HepG2 (cell line): ENCODE results near the gene THOP1. TPM values are rescaled to one million over a fixed set of nuclear protein-coding genes. Genes with fewer than 3 reads are reported as not detected.

ENCODE experiments used
- ATAC-seq: fragments of 200-7000 bp; cut with Tn5 transposase; 3 replicates; pipeline ENCODE4 v1.9.1; 2020; ENCODE audit warnings: mild to moderate bottlenecking, moderate library complexity
- BruUV-seq: library from RNA; stranded (reverse); fragments of 400-500 nt; replicated peaks from 2 replicates; lab custom pipeline; 2021; lab: Mats Ljungman, UMichigan
- CTCF ChIA-PET: fragments of 300-600 bp; formaldehyde crosslinking; extraction: SDS; loops from one replicate; lab custom pipeline; 2021; ENCODE audit warnings: low total read pairs, inconsistent platforms, low intra/inter-chr PET ratio; lab: Yijun Ruan, JAX
- POLR2A ChIA-PET: fragments of 350-600 bp; sonication (Branson Sonifier 250); formaldehyde crosslinking; loops from one replicate; lab custom pipeline; 2020; ENCODE audit warnings: antibody characterized with exemption, inconsistent platforms; lab: Yijun Ruan, JAX
- DNase-seq: peaks from one replicate; pipeline ENCODE4 v3.0.0-alpha.2; 2015; ENCODE audit warnings: low spot score
- FAIRE-seq: peaks from 3 replicates; lab custom pipeline; 2011; peaks lifted over from hg19 to GRCh38; lab: Jason Lieb, UNC
- H2AFZ ChIP-seq: one replicate; pipeline ENCODE4 v1.6.1; 2011; ENCODE audit warnings: low read length, inconsistent platforms
- H3K27ac ChIP-seq: fragments of 300-600 bp; 3 replicates; pipeline ENCODE4 v1.8.0; 2011; ENCODE audit warnings: mixed run types, mild to moderate bottlenecking, mixed read lengths, low read length, inconsistent platforms; ENCODE audit not compliant: insufficient read depth; ENCODE audit errors: extremely low read length
- H3K27me3 ChIP-seq, 2 experiments: fragments of 200-600 bp in 1 of 2; 2 replicates in 1 of 2; 3 replicates in 1 of 2; pipeline versions ENCODE4 v1.6.0 to v1.8.0; 2011; ENCODE audit warnings: low read length in 2 of 2, mild to moderate bottlenecking in 2 of 2, moderate library complexity in 2 of 2, inconsistent platforms in 1 of 2; ENCODE audit not compliant: insufficient read depth in 2 of 2, control insufficient read depth in 1 of 2
- H3K36me3 ChIP-seq, 2 experiments: fragments of 200-600 bp in 1 of 2; replicated peaks in 1 of 2; 2 replicates in 1 of 2; 3 replicates in 1 of 2; pipeline versions ENCODE4 v1.5.1 to v1.8.0; 2011; ENCODE audit warnings: low read length in 2 of 2, inconsistent platforms in 1 of 2; ENCODE audit not compliant: insufficient read depth in 2 of 2, control insufficient read depth in 1 of 2
- H3K4me1 ChIP-seq: 2 replicates; pipeline ENCODE4 v1.5.1; 2012; ENCODE audit warnings: low read length, inconsistent platforms; ENCODE audit not compliant: insufficient read depth
- H3K4me2 ChIP-seq: 2 replicates; pipeline ENCODE4 v1.6.0; 2011; ENCODE audit warnings: low read depth, low read length, inconsistent platforms
- H3K4me3 ChIP-seq, 3 experiments: fragments of 200-600 bp in 1 of 3; sonication (generic), shearing (Covaris generic) in 1 of 3; replicated peaks in 1 of 3; 2 replicates each; pipeline ENCODE4 v1.5.1; 2011 to 2016; ENCODE audit warnings: low read length in 3 of 3, inconsistent platforms in 2 of 3, low read depth in 2 of 3, mild to moderate bottlenecking in 2 of 3, control low read depth in 1 of 3, mixed read lengths in 1 of 3; ENCODE audit not compliant: insufficient read depth in 1 of 3
- H3K79me2 ChIP-seq: one replicate; pipeline ENCODE4 v1.6.1; 2011; ENCODE audit warnings: low read length, inconsistent platforms; ENCODE audit not compliant: insufficient read depth
- H3K9ac ChIP-seq: 2 replicates; pipeline ENCODE4 v1.6.0; 2011; ENCODE audit warnings: mild to moderate bottlenecking, low read depth, low read length, inconsistent platforms; ENCODE audit not compliant: insufficient read depth
- H3K9me3 ChIP-seq: 2 replicates; pipeline ENCODE4 v1.5.1; 2012; ENCODE audit warnings: mild to moderate bottlenecking, low read length
- H4K20me1 ChIP-seq: 2 replicates; pipeline ENCODE4 v1.6.0; 2011; ENCODE audit warnings: inconsistent platforms, mild to moderate bottlenecking, low read length, moderate library complexity; ENCODE audit not compliant: insufficient read depth
- DMAP1 ChIP-seq: IDR thresholded peaks from 2 replicates; pipeline ENCODE4 v1.6.1; 2016
- EEA1 ChIP-seq: sonication (generic); formaldehyde crosslinking; IDR thresholded peaks from 2 replicates; pipeline ENCODE4 v1.5.1; 2020; ENCODE audit warnings: mild to moderate bottlenecking, missing genetic modification reagents, borderline replicate concordance
- HHEX ChIP-seq: IDR thresholded peaks from 2 replicates; pipeline ENCODE4 v1.6.1; 2016; ENCODE audit warnings: control low read depth
- HMG20B ChIP-seq: conservative IDR thresholded peaks from 2 replicates; pipeline ENCODE4 v1.6.1; 2016; ENCODE audit warnings: missing genetic modification reagents, missing compliant biosample characterization
- IKZF4 ChIP-seq: sonication (generic); formaldehyde crosslinking; IDR thresholded peaks from 2 replicates; pipeline ENCODE4 v1.5.1; 2020; ENCODE audit warnings: borderline replicate concordance, mild to moderate bottlenecking, low read depth, missing genetic modification reagents; ENCODE audit errors: not compliant biosample characterization
- MEIS1 ChIP-seq: sonication (generic); formaldehyde crosslinking; IDR thresholded peaks from 2 replicates; pipeline ENCODE4 v1.9.0; 2021; ENCODE audit warnings: mild to moderate bottlenecking, missing genetic modification reagents, moderate library complexity, borderline replicate concordance
- SATB2 ChIP-seq: sonication (generic); formaldehyde crosslinking; IDR thresholded peaks from 2 replicates; pipeline ENCODE4 v1.5.0; 2020; ENCODE audit warnings: missing genetic modification reagents
- TOE1 ChIP-seq: sonication (generic); formaldehyde crosslinking; IDR thresholded peaks from 2 replicates; pipeline ENCODE4 v1.4.0; 2020; ENCODE audit warnings: mild to moderate bottlenecking, missing genetic modification reagents
- ZBTB8A ChIP-seq: sonication (generic); formaldehyde crosslinking; IDR thresholded peaks from 2 replicates; pipeline ENCODE4 v1.4.0; 2020; ENCODE audit warnings: mild to moderate bottlenecking, low read depth, missing genetic modification reagents, borderline replicate concordance
- ZKSCAN5 ChIP-seq: sonication (generic); formaldehyde crosslinking; IDR thresholded peaks from 2 replicates; pipeline ENCODE4 v1.5.1; 2020; ENCODE audit warnings: mild to moderate bottlenecking, missing genetic modification reagents
- ZMAT5 ChIP-seq: sonication (generic); formaldehyde crosslinking; IDR thresholded peaks from 2 replicates; pipeline ENCODE4 v1.5.0; 2020; ENCODE audit warnings: mild to moderate bottlenecking, low read depth, missing genetic modification reagents, borderline replicate concordance
- ZNF225 ChIP-seq: sonication (generic); formaldehyde crosslinking; IDR thresholded peaks from 2 replicates; pipeline ENCODE4 v1.4.0; 2020; ENCODE audit warnings: mild to moderate bottlenecking, missing genetic modification reagents
- ZNF296 ChIP-seq: sonication (generic); formaldehyde crosslinking; conservative IDR thresholded peaks from 2 replicates; pipeline ENCODE4 v1.5.0; 2020; ENCODE audit warnings: mild to moderate bottlenecking, missing genetic modification reagents
- ZNF367 ChIP-seq: sonication (generic); formaldehyde crosslinking; IDR thresholded peaks from 2 replicates; pipeline ENCODE4 v1.4.0; 2020; ENCODE audit warnings: missing genetic modification reagents, borderline replicate concordance
- ZNF567 ChIP-seq: sonication (generic); formaldehyde crosslinking; IDR thresholded peaks from 2 replicates; pipeline ENCODE4 v1.8.1; 2023; ENCODE audit warnings: mild to moderate bottlenecking, missing genetic modification reagents, borderline replicate concordance
- ZNF574 ChIP-seq: sonication (generic); formaldehyde crosslinking; IDR thresholded peaks from 2 replicates; pipeline ENCODE4 v1.4.0; 2020; ENCODE audit warnings: missing genetic modification reagents
- ZNF615 ChIP-seq: sonication (generic); formaldehyde crosslinking; IDR thresholded peaks from 2 replicates; pipeline ENCODE4 v1.5.0; 2020; ENCODE audit warnings: mild to moderate bottlenecking, missing genetic modification reagents, borderline replicate concordance
- ZNF678 ChIP-seq: sonication (generic); formaldehyde crosslinking; IDR thresholded peaks from 2 replicates; pipeline ENCODE4 v1.4.0; 2020; ENCODE audit warnings: mild to moderate bottlenecking, missing genetic modification reagents
- WGBS: methylation state at CpG from one replicate; pipeline ENCODE4 v1.1.6; 2017; ENCODE audit warnings: low lambda C conversion rate; 5-methylcytosine and 5-hydroxymethylcytosine counted together
- in situ Hi-C: cut with HindIII; loops from 2 replicates; pipeline ENCODE4 v1.10.0; 2017; ENCODE audit warnings: low pct_unique_long_range_greater_than_20kb; ENCODE audit not compliant: extremely low pct_ligation_motif_present
- intact Hi-C: fragments of 100-400 bp; cut with micrococcal nuclease; formaldehyde crosslinking; loops from one replicate; pipeline ENCODE4 v1.10.0; 2022; ENCODE audit not compliant: unreplicated experiment
- polyA plus RNA-seq, 8 experiments: library from polyadenylated mRNA; depleted of rRNA in 3 of 8; stranded (reverse) in 7 of 8; unstranded in 1 of 8; fragments of >200 nt; fragmentation: Illumina TruSeq in 4 of 8; extraction: Trizol in 4 of 8; gene quantifications; 2 replicates each; pipeline versions ENCODE4 v1.2.1 to v1.2.3, GENCODE V29; 2011 to 2016; ENCODE audit warnings: low read depth in 4 of 8, missing spikeins in 1 of 8, mixed read lengths in 1 of 8; ENCODE audit not compliant: insufficient read depth in 1 of 8
- total RNA-seq, 5 experiments: library from RNA; depleted of rRNA; stranded (reverse); fragments of >200 nt; fragmentation: Illumina TruSeq; extraction: Trizol; gene quantifications; 2 replicates each; pipeline ENCODE4 v1.2.3, GENCODE V29; 2016; ENCODE audit warnings: low read depth in 1 of 5
- TF ChIP-seq, protein P1 (sequence below): sonication (generic); formaldehyde crosslinking; IDR thresholded peaks from 2 replicates; pipeline ENCODE4 v1.5.0; 2020; ENCODE audit warnings: missing genetic modification reagents, mild to moderate bottlenecking, borderline replicate concordance

The THOP1 gene
- total and polyA plus RNA-seq, 2 of the 13 experiments (the other 11 are each of a cell fraction or from before 2014, with no cell fraction given), result 74.4 to 116 TPM

- Histone ChIP-seq H3K9ac (no peak overlapping the region), H2AFZ (no peak overlapping the region), H3K4me1 (peaks cover 57% of the 10 kb centered on the region), H3K9me3 (no peaks in the 10 kb centered on the region), H3K27me3 (no peaks in the 10 kb centered on the region; a peak in 1 of 5 replicates), H3K36me3 (peaks cover 13 to 38% of the 10 kb centered on the region in 2 experiments), H3K27ac (peak overlapping the region; percentile 50), H4K20me1 (peaks cover 15% of the 10 kb centered on the region), H3K4me3 (peak overlapping the region in 1 of 3 experiments; percentile 50; a peak in 1 of 6 replicates), H3K79me2 (peaks cover 32% of the 10 kb centered on the region), H3K4me2 (peak overlapping the region; percentile 61)
- in situ Hi-C loops (no loop called here), intact Hi-C loops (no loop called here)
- WGBS, result 41% methylated on average over 26 of the region's 32 CpGs
- BruUV-seq, result no TSS peak
- FAIRE-seq (peak; percentile 91), ATAC-seq (peak; percentile 90), DNase-seq (peak; percentile 85)
- ChIA-PET CTCF (no interaction called here), POLR2A (interaction anchor here (0.9 kb wide), 1 partner anchor 15 kb away, joined by 3 read pairs; no protein-coding TSS in a partner anchor)
- TF ChIP-seq HHEX (CRISPR knock-in tag) (no peak), TOE1 (no peak), ZBTB8A (peak; percentile 72; the same call in 1 of the 2 replicates), ZMAT5 (no peak), EEA1 (CRISPR knock-in tag) (no peak), SATB2 (CRISPR knock-in tag) (no peak), ZNF367 (CRISPR knock-in tag) (no peak), IKZF4 (CRISPR knock-in tag) (no peak), ZNF225 (CRISPR knock-in tag) (peak; percentile 48; the same call in 1 of the 2 replicates), HMG20B (no peak), MEIS1 (CRISPR knock-in tag) (peak; percentile 30; the same call in 1 of the 2 replicates), ZNF296 (CRISPR knock-in tag) (no peak), ZKSCAN5 (CRISPR knock-in tag) (peak; percentile 74; the same call in 1 of the 2 replicates), ZNF567 (CRISPR knock-in tag) (no peak), ZNF574 (CRISPR knock-in tag) (peak; percentile 82), ZNF678 (CRISPR knock-in tag) (no peak), DMAP1 (CRISPR knock-in tag) (peak; percentile 40; the same call in 1 of the 2 replicates), ZNF615 (CRISPR knock-in tag) (no peak)
- TF ChIP-seq, protein P1, sequence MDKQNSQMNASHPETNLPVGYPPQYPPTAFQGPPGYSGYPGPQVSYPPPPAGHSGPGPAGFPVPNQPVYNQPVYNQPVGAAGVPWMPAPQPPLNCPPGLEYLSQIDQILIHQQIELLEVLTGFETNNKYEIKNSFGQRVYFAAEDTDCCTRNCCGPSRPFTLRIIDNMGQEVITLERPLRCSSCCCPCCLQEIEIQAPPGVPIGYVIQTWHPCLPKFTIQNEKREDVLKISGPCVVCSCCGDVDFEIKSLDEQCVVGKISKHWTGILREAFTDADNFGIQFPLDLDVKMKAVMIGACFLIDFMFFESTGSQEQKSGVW (CRISPR knock-in tag), result no peak
Observed at GRCh38 chr19:2790557-2791271, 5.4 kb downstream of the THOP1 start.
